ENCODE results near the gene MYPOP. TPM values are rescaled to one million over a fixed set of nuclear protein-coding genes. Genes with fewer than 3 reads are reported as not detected.

The MYPOP gene
- total and polyA plus RNA-seq, 9 of the 15 experiments (the other 6 are each of a cell fraction or from before 2014, with no cell fraction given): 0.32 to 7.6 (median 1.6) TPM

DNA sequence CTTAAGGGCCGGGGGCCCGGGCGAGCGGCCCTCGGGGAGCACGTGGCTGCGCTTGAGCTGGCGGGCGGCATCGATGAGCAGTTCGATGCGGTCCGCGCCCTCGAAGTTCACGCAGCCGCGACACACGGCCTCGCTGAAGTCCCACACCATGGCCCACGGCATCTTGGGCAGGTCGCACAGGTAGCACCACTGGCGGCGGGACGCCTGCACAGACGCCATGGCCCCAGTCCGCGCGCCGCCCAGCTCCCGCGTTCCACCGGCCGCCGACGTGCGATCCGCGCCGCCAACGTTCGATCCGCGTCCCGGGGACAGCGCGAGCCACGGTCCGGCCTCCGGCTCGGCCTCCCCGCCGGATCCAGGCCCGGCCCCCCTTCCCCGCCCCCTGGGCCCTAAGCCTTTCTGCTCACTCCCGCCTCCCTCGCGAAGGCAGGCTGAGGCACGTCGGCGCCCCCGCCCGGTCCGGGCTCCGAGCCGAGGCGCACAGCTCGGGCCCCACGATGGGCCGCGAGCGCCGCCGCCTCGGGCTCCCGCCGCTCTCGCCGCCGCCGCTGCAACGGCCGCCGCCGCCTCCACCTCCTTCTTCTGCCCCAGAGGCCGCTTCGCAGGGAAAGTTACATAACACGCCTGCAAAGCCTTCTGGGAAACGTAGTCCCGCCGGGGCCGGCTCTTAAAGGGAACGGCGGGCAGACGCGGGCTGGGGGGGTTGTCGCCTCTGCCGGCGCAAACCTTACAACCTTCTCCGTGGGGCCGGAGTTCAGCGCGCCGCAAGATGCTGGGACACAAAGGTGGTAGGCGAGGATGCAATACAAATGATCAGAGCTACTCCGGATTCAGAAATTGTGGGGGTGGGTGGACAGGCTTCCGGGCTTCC lies 16.6 kb downstream of the MYPOP start, which contains the start of gene IRF2BP1:
Gene IRF2BP1, minus strand, starts transcription at position 586 of the 871 bp plus-strand sequence. Its CDS starts 367 bp downstream, at position 219.
- peak; percentile 77 for ATAC-seq
- BruUV-seq (replicated peaks): TSS peak; percentile 70
- CTCF ChIA-PET (ENCODE audit: low intra/inter-chr PET ratio): interaction anchor here (0.6 to 2.6 kb wide), 5 partner anchors 22 to 694 kb away, joined by 3 to 14 read pairs (median 6); partner anchors contain the start of genes FOXA3 and SYMPK
- Histone ChIP-seq H3K9ac (ENCODE audit: insufficient read depth in 1 of 2, low read depth in 2 of 2, low read length in 2 of 2) (peak within 1 kb of the TSS; percentile 80 to 97), H3K4me1 (replicated peaks in 1 of 2; ENCODE audit: control insufficient read depth in 2 of 2, insufficient read depth in 2 of 2, low read length in 2 of 2) (peaks cover 42 to 60% of the 10 kb centered on the region in 2 experiments; a peak in 4 of 5 replicates), H2AFZ (ENCODE audit: low read depth, low read length) (peak within 1 kb of the TSS; percentile 93), H3K36me3 (ENCODE audit: control insufficient read depth, insufficient read depth, low read length) (peaks cover 13% of the 10 kb centered on the region; the same call in 1 of the 3 replicates), H3K4me3 (peak within 1 kb of the TSS; percentile 58), H3K9me1 (ENCODE audit: control insufficient read depth, insufficient read depth, low read length) (no peaks in the 10 kb centered on the region), H3K27me3 (ENCODE audit: control insufficient read depth in 2 of 2, insufficient read depth in 2 of 2, low read length in 2 of 2) (no peaks in the 10 kb centered on the region), H3K27ac (ENCODE audit: extremely low read depth, low read depth, low read length) (peak within 1 kb of the TSS; percentile 94), H4K20me1 (replicated peaks; ENCODE audit: control insufficient read depth, insufficient read depth, low read length) (no peaks in the 10 kb centered on the region), H3K9me3 (replicated peaks; ENCODE audit: control insufficient read depth, insufficient read depth, low read depth, low read length) (no peaks in the 10 kb centered on the region), H3K79me2 (ENCODE audit: control insufficient read depth, insufficient read depth, low read length) (peaks cover 25% of the 10 kb centered on the region), H3K4me2 (ENCODE audit: insufficient read depth, low read length) (peak within 1 kb of the TSS; percentile 87)
- FAIRE-seq: peak; percentile 64
- under 1% methylated on average over 68 of the region's 107 CpGs for WGBS (ENCODE audit: insufficient coverage, low coverage, missing lambda C conversion rate)
- in situ Hi-C loops (cut with MboI): no loop called here
- DNase-seq (ENCODE audit: extremely low read depth in 1 of 4, low spot score in 3 of 4): peak; percentile 86 to 95 (median 90)
- intact Hi-C loops (cut with micrococcal nuclease): no loop called here
- POLR2A ChIA-PET: interaction anchor here (0.5 to 2.3 kb wide), 12 partner anchors 9 to 101 kb away, joined by 3 to 12 read pairs (median 4); partner anchors contain the start of genes FOXA3, MYPOP and NANOS2
- TF ChIP-seq KHSRP (IDR thresholded peaks at IDR 0.05) (no peak), ATF1 (CRISPR knock-in tag; IDR thresholded peaks at IDR 0.05) (peak; percentile 5; the same call in 1 of the 2 replicates), ATF1 (tag; IDR thresholded peaks at IDR 0.05) (no peak), RAD21 (CRISPR knock-in tag; conservative IDR thresholded peaks at IDR 0.05 in 1 of 2, IDR thresholded peaks at IDR 0.05 in 1 of 2) (peak in 1 of 2 experiments; percentile 40; a peak in 2 of 4 replicates), ZNF133 (CRISPR knock-in tag; IDR thresholded peaks at IDR 0.05) (no peak), MYC (IDR thresholded peaks at IDR 0.05; ENCODE audit: low read depth, low read length) (0 out of 2 replicates have a peak, but pooled peaks have one; percentile 23), MYC (CRISPR knock-in tag; IDR thresholded peaks at IDR 0.05; ENCODE audit: borderline replicate concordance, low read depth) (no peak), ZNF274 (IDR thresholded peaks at IDR 0.05; ENCODE audit: borderline replicate concordance, low read depth, low read length) (no peak), SRSF9 (IDR thresholded peaks at IDR 0.05; ENCODE audit: borderline replicate concordance, low read depth, low read length) (no peak), RBM34 (IDR thresholded peaks at IDR 0.05; ENCODE audit: borderline replicate concordance, insufficient read depth, low read length) (0 out of 2 replicates have a peak, but pooled peaks have one; percentile 18), ZNF124 (CRISPR knock-in tag; IDR thresholded peaks at IDR 0.05) (no peak), HEY1 (CRISPR knock-in tag; IDR thresholded peaks at IDR 0.05; ENCODE audit: borderline replicate concordance) (no peak), SMARCA4 (IDR thresholded peaks at IDR 0.05) (no peak), HDAC2 (IDR thresholded peaks at IDR 0.05) (peak; percentile 97; the same call in 1 of the 2 replicates), BRCA1 (IDR thresholded peaks at IDR 0.05) (no peak), BRCA1 (CRISPR knock-in tag; IDR thresholded peaks at IDR 0.05) (no peak), ZNF830 (CRISPR knock-in tag; IDR thresholded peaks at IDR 0.05) (no peak), ZNF354B (CRISPR knock-in tag; IDR thresholded peaks at IDR 0.05) (no peak), NFE2 (IDR thresholded peaks at IDR 0.05; ENCODE audit: low read depth) (no peak), NR0B1 (IDR thresholded peaks at IDR 0.05; ENCODE audit: partially characterized antibody) (no peak)
- TF ChIP-seq, protein P1, sequence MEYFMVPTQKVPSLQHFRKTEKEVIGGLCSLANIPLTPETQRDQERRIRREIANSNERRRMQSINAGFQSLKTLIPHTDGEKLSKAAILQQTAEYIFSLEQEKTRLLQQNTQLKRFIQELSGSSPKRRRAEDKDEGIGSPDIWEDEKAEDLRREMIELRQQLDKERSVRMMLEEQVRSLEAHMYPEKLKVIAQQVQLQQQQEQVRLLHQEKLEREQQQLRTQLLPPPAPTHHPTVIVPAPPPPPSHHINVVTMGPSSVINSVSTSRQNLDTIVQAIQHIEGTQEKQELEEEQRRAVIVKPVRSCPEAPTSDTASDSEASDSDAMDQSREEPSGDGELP (CRISPR knock-in tag; IDR thresholded peaks at IDR 0.05; ENCODE audit: borderline replicate concordance): 0 out of 2 replicates have a peak, but pooled peaks have one; percentile 24
- TF ChIP-seq, protein P2, sequence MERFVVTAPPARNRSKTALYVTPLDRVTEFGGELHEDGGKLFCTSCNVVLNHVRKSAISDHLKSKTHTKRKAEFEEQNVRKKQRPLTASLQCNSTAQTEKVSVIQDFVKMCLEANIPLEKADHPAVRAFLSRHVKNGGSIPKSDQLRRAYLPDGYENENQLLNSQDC (CRISPR knock-in tag; IDR thresholded peaks at IDR 0.05): no peak
